ENCODE measurements around the gene IGSF21.

IGSF21 gene

GRCh38 chr1:18376661-18377060 is 269.1 kb downstream of the IGSF21 start:
- Mint-ChIP-seq H3K4me1 (peaks cover under 1% of the 10 kb centered on the region), H3K36me3 (ENCODE audit: low read depth) (no peaks in the 10 kb centered on the region), H3K4me3 (no peak overlapping the region), H3K27me3 (ENCODE audit: low read depth) (peaks cover 24% of the 10 kb centered on the region), H3K9me3 (peaks cover 20% of the 10 kb centered on the region), H3K27ac (no peak overlapping the region)
- TF ChIP-seq CTCF (IDR thresholded peaks at IDR 0.05; ENCODE audit: unreplicated experiment in 3 of 3): no peak

- Mint-ChIP-seq H3K4me1 (peaks cover 29% of the 10 kb centered on the region), H3K36me3 (ENCODE audit: low read depth) (no peaks in the 10 kb centered on the region), H3K27ac (no peak overlapping the region), H3K27me3 (ENCODE audit: low read depth) (peaks cover 21% of the 10 kb centered on the region), H3K9me3 (peaks cover 20% of the 10 kb centered on the region), H3K4me3 (no peak overlapping the region)
- TF ChIP-seq CTCF (IDR thresholded peaks at IDR 0.05; ENCODE audit: unreplicated experiment in 3 of 3): no peak
These were observed 272.7 kb downstream of the IGSF21 start for GRCh38 chr1:18380288-18380687.

- H3K27ac Mint-ChIP-seq: peak overlapping the region; percentile 89 to 97 (median 94)
- H3K9me3 Mint-ChIP-seq: peaks cover 15% of the 10 kb centered on the region
- no peaks in the 10 kb centered on the region for H3K36me3 Mint-ChIP-seq (ENCODE audit: low read depth)
- H3K4me3 Mint-ChIP-seq: peak overlapping the region; percentile 41 to 68 (median 66)
- no peak for TF ChIP-seq CTCF (IDR thresholded peaks at IDR 0.05; ENCODE audit: unreplicated experiment in 3 of 3)
- H3K4me1 Mint-ChIP-seq: peaks cover 39% of the 10 kb centered on the region
- H3K27me3 Mint-ChIP-seq (ENCODE audit: low read depth): peaks cover 19% of the 10 kb centered on the region
These were observed 276.5 kb downstream of the IGSF21 start for GRCh38 chr1:18384059-18384458.

- Mint-ChIP-seq H3K27ac (peak overlapping the region; percentile 89 to 97 (median 94)), H3K4me1 (peaks cover 39% of the 10 kb centered on the region), H3K9me3 (peaks cover 11% of the 10 kb centered on the region), H3K27me3 (ENCODE audit: low read depth) (peaks cover 18% of the 10 kb centered on the region), H3K4me3 (peak overlapping the region; percentile 41 to 68 (median 66)), H3K36me3 (ENCODE audit: low read depth) (no peaks in the 10 kb centered on the region)
- TF ChIP-seq CTCF (IDR thresholded peaks at IDR 0.05; ENCODE audit: unreplicated experiment in 3 of 3): no peak
These were observed 276.9 kb downstream of the IGSF21 start for GRCh38 chr1:18384471-18384870.

- no peak for TF ChIP-seq CTCF (IDR thresholded peaks at IDR 0.05; ENCODE audit: unreplicated experiment in 3 of 3)
- Mint-ChIP-seq H3K9me3 (peaks cover 10% of the 10 kb centered on the region), H3K36me3 (ENCODE audit: low read depth) (no peaks in the 10 kb centered on the region), H3K4me1 (peaks cover 39% of the 10 kb centered on the region), H3K27me3 (ENCODE audit: low read depth) (peaks cover 11% of the 10 kb centered on the region), H3K4me3 (peak overlapping the region; percentile 41 to 68 (median 66)), H3K27ac (peak overlapping the region; percentile 89 to 97 (median 94))
These were observed 277.7 kb downstream of the IGSF21 start for GRCh38 chr1:18385239-18385790.

GRCh38 chr1:18386591-18386990 is 279.0 kb downstream of the IGSF21 start:
- Mint-ChIP-seq H3K9me3 (peaks cover under 1% of the 10 kb centered on the region), H3K27ac (peak overlapping the region in 2 of 3 experiments; percentile 89 to 97), H3K4me3 (no peak overlapping the region), H3K4me1 (peaks cover 39% of the 10 kb centered on the region), H3K27me3 (ENCODE audit: low read depth) (peaks cover 6% of the 10 kb centered on the region), H3K36me3 (ENCODE audit: low read depth) (no peaks in the 10 kb centered on the region)
- TF ChIP-seq CTCF (IDR thresholded peaks at IDR 0.05; ENCODE audit: unreplicated experiment in 3 of 3): no peak

Data from nephron (organoid).